Body of pancreas (tissue), 4 donors: ENCODE results near the gene TRIM46. TPM values are rescaled to one million over a fixed set of nuclear protein-coding genes. Genes with fewer than 3 reads are reported as not detected.

Experiments used
- ATAC-seq: fragments of 150-250 bp; one replicate; pipeline ENCODE4 v1.9.1; 2016
- DNase-seq, 4 donors: peaks; one replicate each; pipeline ENCODE4 v3.0.0-alpha.2; 2019
- H3K27ac ChIP-seq, 4 donors: fragments of 200-600 bp; sonication (generic); 1 replicate in 3 of 4; 2 replicates in 1 of 4; pipeline versions ENCODE4 v1.5.1 to v1.6.1; 2016 to 2019; ENCODE audit warnings: mild to moderate bottlenecking in 1 of 4, mixed read lengths in 1 of 4, moderate library complexity in 1 of 4
- H3K27me3 ChIP-seq, 2 donors: fragments of 200-600 bp; sonication (generic); one replicate each; pipeline ENCODE4 v1.6.0; 2016; ENCODE audit warnings: mild to moderate bottlenecking in 1 of 2
- H3K36me3 ChIP-seq, 2 donors: fragments of 200-600 bp; sonication (generic); replicated peaks in 1 of 2; 2 replicates each; pipeline ENCODE4 v1.5.1; 2016; ENCODE audit warnings: low read depth in 2 of 2; ENCODE audit not compliant: insufficient read depth in 1 of 2
- H3K4me1 ChIP-seq: fragments of 200-600 bp; sonication (generic); one replicate; pipeline ENCODE4 v1.6.0; 2016
- H3K4me3 ChIP-seq, 2 donors: fragments of 200-600 bp; sonication (generic); 1 replicate in 1 of 2; 2 replicates in 1 of 2; pipeline ENCODE4 v1.5.1; 2016 to 2019
- H3K9me3 ChIP-seq, 3 donors: fragments of 200-600 bp; sonication (generic); 1 replicate in 2 of 3; 2 replicates in 1 of 3; pipeline ENCODE4 v1.5.1; 2016
- POLR2A ChIP-seq, 3 donors: fragments of 450-650 bp; IDR thresholded peaks; one replicate each; pipeline ENCODE4 v1.6.1; 2016; ENCODE audit warnings: antibody characterized with exemption in 3 of 3, mild to moderate bottlenecking in 2 of 3
- WGBS, 2 donors: methylation state at CpG; one replicate each; pipeline ENCODE4 v1.1.5; 2017; 5-methylcytosine and 5-hydroxymethylcytosine counted together
- intact Hi-C: fragments of 100-400 bp; cut with DNase I; formaldehyde crosslinking; loops from one replicate; pipeline ENCODE4 v1.15.1; 2023
- total RNA-seq, 2 donors: library from RNA; depleted of rRNA; stranded (reverse); fragments of >200 nt; gene quantifications; one replicate each; pipeline ENCODE4 v1.1.0, GENCODE V29; 2016
- TF ChIP-seq, protein P1 (sequence below), 7 experiments: fragments of 450-650 bp in 4 of 7; fragments of 200-600 bp in 3 of 7; sonication (generic) in 3 of 7; IDR thresholded peaks; one replicate each; pipeline ENCODE4 v1.5.1; 2016 to 2019; ENCODE audit warnings: antibody characterized with exemption in 7 of 7

Gene TRIM46
- total RNA-seq, 2 donors from 2014 or later, result 0.26 TPM; not detected in 1

DNA sequence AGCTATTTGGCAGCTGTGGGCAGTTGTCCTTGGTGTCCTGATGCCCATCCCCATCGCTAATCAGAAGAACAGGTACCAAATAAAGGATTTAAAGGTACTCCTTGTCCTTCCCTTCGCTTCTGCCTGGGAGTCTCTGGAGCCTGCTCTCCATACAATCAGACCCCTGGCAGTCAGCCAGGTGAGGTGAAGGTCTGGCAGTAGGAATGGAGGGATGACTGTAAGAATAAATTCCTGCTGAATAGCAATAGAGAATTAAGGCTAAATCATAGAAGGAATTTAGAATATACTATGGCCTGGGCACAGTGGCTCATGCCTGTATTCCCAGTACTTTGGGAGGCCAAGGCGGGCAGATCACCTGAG, 24.9 kb downstream of the TRIM46 start:
- DNase-seq, result peak in 1 of 4 donors; percentile 27
- H3K27me3 ChIP-seq, result no peaks in the 10 kb centered on the region

DNA sequence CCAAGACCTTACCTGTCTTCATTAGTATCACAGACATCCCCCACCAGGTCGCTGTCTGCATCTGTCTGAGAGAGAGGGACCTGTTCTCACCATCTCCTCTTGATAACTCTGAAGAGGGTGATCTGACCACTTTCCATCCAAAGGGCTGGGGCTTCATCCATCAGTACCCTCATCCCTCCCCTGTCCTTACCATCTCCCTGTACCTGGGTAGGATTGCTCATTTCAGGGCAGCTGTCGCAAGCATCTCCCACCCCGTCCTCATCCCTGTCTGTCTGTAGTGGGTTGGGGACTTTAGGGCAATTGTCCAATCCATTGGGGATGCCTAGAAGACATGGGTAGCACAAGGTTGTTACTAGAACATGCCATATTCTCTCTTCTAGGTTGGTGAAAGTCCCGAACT, 26.1 kb downstream of the TRIM46 start:
- H3K27me3 ChIP-seq, result no peaks in the 10 kb centered on the region
- no peak overlapping the region for H3K27ac ChIP-seq
- H3K9me3 ChIP-seq, result no peaks in the 10 kb centered on the region
- WGBS, 2 donors, result 91 to 95% methylated on average over 4 of the region's 4 CpGs
- no peaks in the 10 kb centered on the region for H3K36me3 ChIP-seq
- H3K4me1 ChIP-seq, result peaks cover 32% of the 10 kb centered on the region
- TF ChIP-seq, protein P1, sequence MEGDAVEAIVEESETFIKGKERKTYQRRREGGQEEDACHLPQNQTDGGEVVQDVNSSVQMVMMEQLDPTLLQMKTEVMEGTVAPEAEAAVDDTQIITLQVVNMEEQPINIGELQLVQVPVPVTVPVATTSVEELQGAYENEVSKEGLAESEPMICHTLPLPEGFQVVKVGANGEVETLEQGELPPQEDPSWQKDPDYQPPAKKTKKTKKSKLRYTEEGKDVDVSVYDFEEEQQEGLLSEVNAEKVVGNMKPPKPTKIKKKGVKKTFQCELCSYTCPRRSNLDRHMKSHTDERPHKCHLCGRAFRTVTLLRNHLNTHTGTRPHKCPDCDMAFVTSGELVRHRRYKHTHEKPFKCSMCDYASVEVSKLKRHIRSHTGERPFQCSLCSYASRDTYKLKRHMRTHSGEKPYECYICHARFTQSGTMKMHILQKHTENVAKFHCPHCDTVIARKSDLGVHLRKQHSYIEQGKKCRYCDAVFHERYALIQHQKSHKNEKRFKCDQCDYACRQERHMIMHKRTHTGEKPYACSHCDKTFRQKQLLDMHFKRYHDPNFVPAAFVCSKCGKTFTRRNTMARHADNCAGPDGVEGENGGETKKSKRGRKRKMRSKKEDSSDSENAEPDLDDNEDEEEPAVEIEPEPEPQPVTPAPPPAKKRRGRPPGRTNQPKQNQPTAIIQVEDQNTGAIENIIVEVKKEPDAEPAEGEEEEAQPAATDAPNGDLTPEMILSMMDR (IDR thresholded peaks at IDR 0.05), result no peak
- no peak for TF ChIP-seq POLR2A (IDR thresholded peaks at IDR 0.05)
- no peak for DNase-seq
- H3K4me3 ChIP-seq, result no peak overlapping the region
- intact Hi-C loops, result no loop called here
- ATAC-seq, result no peak

More for the DNA sequence above, 24.9 kb downstream of the TRIM46 start:
- intact Hi-C loops, result no loop called here
- H3K4me1 ChIP-seq, result peaks cover 45% of the 10 kb centered on the region
- 94 to 96% methylated on average over 3 of the region's 3 CpGs for WGBS, 2 donors
- no peaks in the 10 kb centered on the region for H3K9me3 ChIP-seq
- H3K4me3 ChIP-seq, result no peak overlapping the region
- no peak for ATAC-seq
- no peaks in the 10 kb centered on the region for H3K36me3 ChIP-seq
- H3K27ac ChIP-seq, result no peak overlapping the region
- TF ChIP-seq, protein P1 (IDR thresholded peaks at IDR 0.05), result no peak
- no peak for TF ChIP-seq POLR2A (IDR thresholded peaks at IDR 0.05)

DNA sequence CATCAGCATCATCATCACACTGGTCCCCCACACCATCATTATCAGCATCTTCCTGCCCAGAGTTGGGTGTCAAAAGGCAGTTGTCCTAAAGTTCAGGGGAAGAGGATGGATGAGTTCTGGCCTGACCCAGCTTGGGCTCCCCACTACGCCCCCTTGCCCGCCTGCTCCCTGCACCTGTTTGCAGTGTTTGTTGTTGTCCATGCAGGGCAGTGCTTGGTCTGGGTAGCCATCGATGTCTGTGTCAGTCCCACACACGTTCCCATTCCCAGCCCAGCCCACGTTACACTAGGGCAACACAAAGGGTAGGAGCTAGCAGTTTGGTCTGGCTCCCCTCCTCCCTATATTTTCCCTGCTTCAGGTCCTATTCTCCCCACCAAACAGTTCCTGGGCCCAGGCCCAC, 27.3 kb downstream of the TRIM46 start:
- H3K36me3 ChIP-seq, result no peaks in the 10 kb centered on the region
- intact Hi-C loops, result no loop called here
- peaks cover 25% of the 10 kb centered on the region for H3K4me1 ChIP-seq
- no peak for ATAC-seq
- DNase-seq, result no peak
- H3K27ac ChIP-seq, result no peak overlapping the region
- H3K4me3 ChIP-seq, result no peak overlapping the region
- 83 to 87% methylated on average over 5 of the region's 5 CpGs for WGBS, 2 donors
- no peak for TF ChIP-seq POLR2A (IDR thresholded peaks at IDR 0.05)
- TF ChIP-seq, protein P1 (IDR thresholded peaks at IDR 0.05), result no peak
- H3K9me3 ChIP-seq, result no peaks in the 10 kb centered on the region
- H3K27me3 ChIP-seq, result no peaks in the 10 kb centered on the region

DNA sequence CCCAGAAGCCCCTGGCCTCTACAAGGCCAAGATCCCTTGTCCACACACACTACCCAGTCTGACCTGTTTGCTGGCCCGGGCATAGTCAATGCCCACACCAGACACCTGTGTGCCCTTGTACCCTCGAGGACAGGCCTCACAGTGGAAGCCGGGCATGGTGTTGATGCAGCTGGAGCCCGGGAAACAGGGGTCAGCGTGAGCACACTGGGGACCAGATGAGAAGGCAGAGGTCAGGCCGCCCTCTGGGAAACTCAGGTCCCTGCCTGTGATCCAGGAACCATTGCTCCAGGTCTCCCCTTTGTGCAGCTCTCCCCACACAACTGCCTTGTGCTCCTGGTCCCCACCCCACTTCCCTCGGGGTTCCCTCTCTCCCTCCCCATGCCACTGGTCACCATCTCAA, 28.5 kb downstream of the TRIM46 start:
- Histone ChIP-seq H3K27ac (no peak overlapping the region), H3K27me3 (no peaks in the 10 kb centered on the region), H3K9me3 (no peaks in the 10 kb centered on the region), H3K4me3 (no peak overlapping the region), H3K36me3 (no peaks in the 10 kb centered on the region), H3K4me1 (peaks cover 18% of the 10 kb centered on the region)
- no peak for TF ChIP-seq POLR2A (IDR thresholded peaks at IDR 0.05)
- TF ChIP-seq, protein P1 (IDR thresholded peaks at IDR 0.05), result no peak
- WGBS, 2 donors, result 92 to 97% methylated on average over 2 to 7 of the region's 7 CpGs
- ATAC-seq (no peak), DNase-seq (no peak)
- intact Hi-C loops, result no loop called here

DNA sequence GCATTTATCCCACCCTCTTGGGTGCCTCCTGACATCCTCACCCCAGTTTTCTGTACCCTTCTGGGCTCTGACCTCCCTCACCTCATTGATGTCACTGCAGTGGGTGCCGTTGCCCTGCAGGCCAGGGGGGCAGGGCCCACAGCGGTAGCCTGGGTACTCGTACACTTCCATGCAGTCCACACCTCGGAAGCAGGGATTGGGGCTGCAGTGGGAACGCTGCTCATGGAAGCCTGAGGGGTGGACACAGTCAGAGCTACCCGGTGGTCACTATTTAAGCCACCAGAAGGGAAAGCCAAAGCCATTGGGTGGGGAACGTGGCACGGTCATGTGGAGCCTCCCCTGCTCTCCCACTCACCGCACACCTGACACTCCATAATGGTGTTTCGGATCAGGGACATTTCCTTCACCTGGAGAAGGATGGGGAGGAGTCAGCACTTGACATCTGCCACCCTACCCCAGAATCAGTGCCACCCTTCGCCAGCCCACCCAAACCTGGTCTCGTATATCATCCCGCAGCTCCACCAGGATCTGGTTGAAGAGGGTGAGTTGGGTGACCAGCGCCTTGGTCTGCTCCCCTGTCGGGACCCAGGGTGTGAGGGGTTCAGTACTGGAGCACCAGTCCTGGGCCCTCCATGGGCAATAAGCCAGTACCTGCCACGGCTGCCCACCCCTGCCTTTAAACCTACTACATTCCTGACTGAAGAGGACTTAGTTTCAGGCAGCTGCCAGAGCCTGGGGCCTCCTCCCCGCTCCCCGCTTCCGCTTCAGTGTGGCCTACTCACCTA, 29.3 kb downstream of the TRIM46 start:
- no peak overlapping the region for H3K27ac ChIP-seq
- peaks cover 18% of the 10 kb centered on the region for H3K4me1 ChIP-seq
- ATAC-seq (no peak), DNase-seq (no peak)
- no peaks in the 10 kb centered on the region for H3K9me3 ChIP-seq
- no peaks in the 10 kb centered on the region for H3K36me3 ChIP-seq
- WGBS, 2 donors, result 88 to 93% methylated on average over 18 to 19 of the region's 19 CpGs
- intact Hi-C loops, result no loop called here
- H3K27me3 ChIP-seq, result no peaks in the 10 kb centered on the region
- TF ChIP-seq, protein P1 (IDR thresholded peaks at IDR 0.05), result no peak
- no peak for TF ChIP-seq POLR2A (IDR thresholded peaks at IDR 0.05)
- H3K4me3 ChIP-seq, result no peak overlapping the region
